GM19395 (cell line): ENCODE measurements around the gene COPS9.

ENCODE experiments used
- ATAC-seq: cut with Tn5 transposase; IDR thresholded peaks from one replicate; pipeline ENCODE4 v1.9.1; 2021; ENCODE audit warnings: mild to moderate bottlenecking, moderate library complexity; ENCODE audit not compliant: unreplicated experiment

The COPS9 gene

GRCh38 chr2:240136013-240136670 lies at the start of gene COPS9:
TSS of gene COPS9 (minus strand) at chr2:240136305. CDS start at chr2:240136284, 21 bp downstream.
- ATAC-seq: peak; percentile 88

GRCh38 chr2:240184656-240185055 lies 48.6 kb upstream of the COPS9 start:
- ATAC-seq: no peak

GRCh38 chr2:240183875-240184590 lies 47.9 kb upstream of the COPS9 start:
- ATAC-seq: no peak

GRCh38 chr2:240183006-240183874 lies 47.1 kb upstream of the COPS9 start:
- no peak for ATAC-seq

- no peak for ATAC-seq
Measured at GRCh38 chr2:240182476-240182875, 46.4 kb upstream of the COPS9 start.

- ATAC-seq: no peak
Measured at GRCh38 chr2:240182001-240182400, 45.9 kb upstream of the COPS9 start.

GRCh38 chr2:240179941-240180666 lies 44.0 kb upstream of the COPS9 start:
- no peak for ATAC-seq

GRCh38 chr2:240179186-240179815 lies 43.2 kb upstream of the COPS9 start:
- ATAC-seq: no peak

- no peak for ATAC-seq
Measured at GRCh38 chr2:240178564-240178963, 42.5 kb upstream of the COPS9 start.

GRCh38 chr2:240174496-240174895 lies 38.4 kb upstream of the COPS9 start:
- ATAC-seq: no peak

GRCh38 chr2:240172071-240172895 lies 36.2 kb upstream of the COPS9 start:
- no peak for ATAC-seq

- ATAC-seq: no peak
Measured at GRCh38 chr2:240170883-240171282, 34.8 kb upstream of the COPS9 start.

- ATAC-seq: no peak
Measured at GRCh38 chr2:240170354-240170735, 34.2 kb upstream of the COPS9 start.

GRCh38 chr2:240169486-240170353 lies 33.6 kb upstream of the COPS9 start:
- no peak for ATAC-seq

- ATAC-seq: no peak
Measured at GRCh38 chr2:240168546-240169361, 32.6 kb upstream of the COPS9 start.

- ATAC-seq: no peak
Measured at GRCh38 chr2:240168041-240168440, 31.9 kb upstream of the COPS9 start.

- ATAC-seq: no peak
Measured at GRCh38 chr2:240167588-240167880, 31.4 kb upstream of the COPS9 start.
